Embryonic facial prominence (tissue), 1 donor: Measurements from ENCODE around the gene PLXNA4.
"Not testable (repeated sequence)": the region's sequence is repeated elsewhere in the genome, so short reads cannot be mapped to it uniquely, and the experiment has no call there.

Source experiments
- DNase-seq: peaks from one replicate; pipeline ENCODE4 v3.0.0-alpha.2; 2016; ENCODE audit errors: extremely low spot score

The PLXNA4 gene

DNA sequence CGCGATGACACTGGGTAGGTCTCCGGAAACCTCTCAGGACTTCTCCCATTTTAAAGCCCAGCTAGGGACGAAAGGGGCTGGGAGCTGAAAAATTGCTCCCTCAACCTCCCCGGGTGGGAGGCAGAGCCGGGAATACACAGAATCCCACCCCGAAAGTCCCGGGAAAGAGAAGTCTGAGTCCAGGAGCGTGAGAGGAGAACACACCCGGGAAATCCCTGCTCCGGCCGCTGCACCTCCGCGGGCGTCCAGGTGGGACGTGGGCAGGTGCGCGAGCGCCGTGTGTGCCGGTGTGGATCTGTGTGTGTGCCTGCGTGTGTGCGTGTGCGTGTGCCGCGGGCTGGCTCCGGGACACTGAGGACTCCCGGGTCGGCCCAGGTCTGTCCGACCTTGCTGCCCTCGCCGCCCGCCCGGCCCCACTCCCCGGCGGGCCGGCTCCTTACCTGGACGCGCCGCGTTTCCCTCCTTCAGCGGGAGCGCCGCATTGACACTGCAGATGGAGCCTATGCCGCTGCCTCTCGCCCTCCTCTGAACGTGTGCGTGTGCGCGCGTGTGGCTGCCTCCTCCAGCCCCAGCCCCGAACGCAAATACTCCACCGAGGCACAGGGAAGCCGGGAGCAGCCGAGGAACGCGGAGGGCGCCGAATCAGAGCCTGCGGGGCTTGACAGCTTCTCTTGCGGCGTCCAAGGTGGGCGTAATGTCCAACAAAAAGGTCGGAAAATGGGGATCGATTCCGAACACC lies at the start of gene PLXNA4:
Gene PLXNA4, minus strand, starts transcription at position 489 of the 739 bp plus-strand sequence. CDS start 67,777 bp downstream, outside the sequence.
- no peak for DNase-seq

- DNase-seq, result no peak
These were observed 49.4 kb upstream of the PLXNA4 start for GRCh38 chr7:132625651-132626050.

DNA sequence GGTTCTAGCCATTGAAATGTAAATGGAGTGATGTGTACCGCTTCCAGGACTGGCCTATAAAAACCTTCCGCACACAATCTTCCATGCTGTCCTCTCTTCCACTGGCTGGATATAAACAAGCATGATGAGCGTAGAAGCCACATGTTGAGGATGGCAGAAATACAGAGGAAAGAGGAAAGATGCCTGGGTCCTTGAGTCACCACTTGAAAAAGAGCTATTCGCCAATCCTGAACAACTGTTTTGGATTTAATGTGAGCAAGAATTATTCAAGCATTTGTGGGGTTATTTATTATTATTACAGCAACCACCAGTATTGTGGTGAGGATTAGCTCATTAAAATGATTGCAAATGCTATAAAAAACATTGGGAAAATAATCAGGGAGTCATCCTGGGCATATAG lies 45.8 kb upstream of the PLXNA4 start:
- no peak for DNase-seq

DNA sequence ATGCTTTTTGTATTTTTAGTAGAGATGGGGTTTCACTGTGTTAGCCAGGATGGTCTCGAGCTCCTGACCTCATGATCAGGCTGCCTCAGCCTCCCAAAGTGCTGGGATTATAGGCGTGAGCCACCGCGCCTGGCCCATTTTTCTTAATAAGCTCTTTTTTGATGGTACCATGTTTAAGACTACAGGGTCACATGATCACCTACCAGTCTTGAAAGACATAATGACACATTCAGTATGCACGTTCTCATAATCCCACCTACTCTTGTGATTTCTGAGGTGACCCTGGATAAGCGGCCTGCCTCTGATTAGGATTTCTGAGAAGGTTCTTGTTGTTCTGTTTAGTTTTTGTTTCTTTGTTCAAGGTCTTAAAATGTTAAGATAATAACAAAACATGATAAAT lies 43.7 kb upstream of the PLXNA4 start:
- DNase-seq, result no peak

DNA sequence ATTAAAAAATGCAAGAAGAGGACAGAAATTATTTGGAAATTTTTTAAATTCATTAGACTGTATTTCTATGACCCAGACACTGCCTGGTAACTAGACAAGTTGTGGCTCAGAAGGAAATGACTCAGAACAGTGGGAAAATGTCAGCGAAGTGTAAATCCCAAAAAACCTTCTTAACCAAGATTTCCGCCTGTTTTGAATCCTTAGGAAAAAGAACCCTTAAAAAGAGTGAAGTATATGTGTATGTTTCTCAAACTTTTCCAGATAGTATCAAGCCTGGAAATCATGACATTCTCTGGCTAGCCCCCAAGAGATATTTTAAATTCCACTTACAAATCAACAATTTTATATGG lies 42.7 kb upstream of the PLXNA4 start:
- no peak for DNase-seq

- DNase-seq, result no peak
These were observed 42.1 kb upstream of the PLXNA4 start for GRCh38 chr7:132618271-132618955.

DNA sequence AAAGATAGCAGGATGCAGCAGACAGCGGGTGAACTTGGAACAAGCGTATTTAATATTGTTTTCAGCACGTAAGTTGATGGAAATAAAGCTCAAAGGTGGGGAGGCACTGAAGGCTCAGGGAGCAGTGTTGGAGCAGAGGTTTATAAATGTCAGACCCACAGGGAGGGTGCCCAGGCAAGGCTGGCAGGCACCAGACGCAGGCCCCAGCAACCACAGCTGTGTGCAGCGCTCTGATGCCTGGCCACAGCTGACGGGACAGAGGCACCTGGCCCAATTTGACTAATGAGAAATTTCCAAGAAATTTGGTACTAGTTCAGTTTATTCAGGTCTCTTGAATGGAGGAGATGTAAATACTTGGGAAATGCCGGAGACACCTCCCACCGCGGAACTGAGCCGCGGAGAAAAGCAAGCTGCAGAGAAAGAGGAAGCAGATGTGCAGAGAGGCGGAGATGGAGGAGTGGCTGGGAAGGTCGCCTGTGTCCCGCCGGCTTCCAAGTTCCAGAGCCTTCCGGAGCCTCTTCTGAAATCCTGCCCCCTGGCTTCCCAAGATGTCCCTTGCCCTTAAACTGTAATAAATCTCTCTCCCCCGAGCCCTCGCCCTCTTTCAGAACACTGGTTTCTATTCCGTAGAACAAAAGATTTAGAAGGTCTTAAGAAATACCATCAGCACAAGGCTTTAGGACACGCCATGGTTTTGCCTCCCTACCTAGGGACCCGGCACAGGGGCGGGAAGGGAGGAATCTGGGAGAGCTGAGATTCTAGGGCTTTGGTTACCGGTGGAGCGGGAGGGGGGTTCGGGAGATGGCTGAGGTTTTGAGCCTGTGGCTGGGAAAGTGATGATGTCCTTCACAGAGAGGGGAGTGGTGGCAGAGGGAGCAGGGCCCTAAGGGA lies 38.4 kb upstream of the PLXNA4 start:
- peak; percentile 18 for DNase-seq

DNA sequence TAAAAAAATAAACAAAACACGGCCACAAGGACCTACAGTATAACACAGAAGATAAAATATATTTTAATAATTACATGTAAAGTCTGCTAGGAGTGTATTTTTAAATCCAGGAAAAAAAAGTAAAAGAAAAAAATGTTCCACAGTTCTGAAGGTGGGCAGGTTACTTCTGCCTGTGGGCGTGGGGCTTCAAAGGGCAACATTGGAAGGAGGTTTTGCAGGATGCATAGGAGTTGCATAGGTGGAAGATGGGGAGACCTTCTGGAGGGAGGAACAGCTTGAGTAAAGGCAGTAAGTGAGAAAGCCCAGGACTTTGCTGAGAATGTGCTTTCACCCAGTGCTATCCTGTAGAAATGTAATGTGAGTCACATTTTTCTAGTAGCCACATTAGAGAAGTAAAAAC lies 37.5 kb upstream of the PLXNA4 start:
- no peak for DNase-seq

DNA sequence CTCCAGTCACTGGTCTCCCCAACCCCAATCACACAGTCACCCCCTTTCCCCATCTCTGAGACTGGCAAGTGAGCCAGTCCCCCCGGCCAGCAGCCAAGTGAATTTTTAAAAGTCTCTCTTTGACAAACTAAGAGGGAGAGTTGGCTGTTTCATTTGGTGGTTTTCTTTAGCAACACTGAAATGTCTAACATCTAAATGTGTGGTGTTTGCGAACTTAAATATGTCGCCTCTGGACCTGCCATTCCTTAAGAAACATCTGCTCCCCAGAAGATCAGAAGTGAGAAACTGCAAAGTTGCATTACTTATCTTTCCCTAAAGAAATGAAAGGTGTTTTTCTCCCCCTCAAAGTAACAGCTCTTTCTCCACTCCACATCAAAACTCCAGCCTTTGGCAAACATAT lies 34.7 kb upstream of the PLXNA4 start:
- DNase-seq, result no peak

DNA sequence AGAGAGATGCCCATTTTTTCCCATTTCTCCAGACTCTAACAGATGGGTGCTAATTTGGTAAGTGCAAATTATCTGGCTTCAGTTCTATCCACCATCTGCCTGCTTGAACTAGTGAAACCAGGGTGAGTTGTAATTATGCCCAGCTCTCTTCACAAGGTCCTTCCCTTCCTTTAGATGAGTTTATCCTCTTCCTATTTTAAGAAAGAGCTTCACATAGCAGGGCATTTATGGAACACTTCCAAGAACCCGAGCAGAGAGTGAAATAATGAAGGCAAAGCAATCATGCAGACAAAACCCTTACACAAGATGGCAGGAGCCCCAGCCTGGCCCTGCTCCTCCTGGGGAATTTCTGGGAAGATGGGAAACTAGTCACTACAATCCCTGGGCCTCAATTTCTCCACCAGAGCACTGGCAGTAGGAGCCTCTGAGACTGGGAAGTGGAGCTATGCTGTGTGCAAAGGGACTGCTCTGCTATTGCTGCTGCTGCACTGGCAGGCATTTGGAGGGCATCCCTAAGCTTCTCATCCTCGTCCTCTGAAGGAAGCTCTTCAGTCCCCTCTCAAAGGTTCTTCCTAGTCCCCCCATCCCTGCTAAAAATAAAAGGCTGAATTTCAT lies 33.7 kb upstream of the PLXNA4 start:
- no peak for DNase-seq

DNA sequence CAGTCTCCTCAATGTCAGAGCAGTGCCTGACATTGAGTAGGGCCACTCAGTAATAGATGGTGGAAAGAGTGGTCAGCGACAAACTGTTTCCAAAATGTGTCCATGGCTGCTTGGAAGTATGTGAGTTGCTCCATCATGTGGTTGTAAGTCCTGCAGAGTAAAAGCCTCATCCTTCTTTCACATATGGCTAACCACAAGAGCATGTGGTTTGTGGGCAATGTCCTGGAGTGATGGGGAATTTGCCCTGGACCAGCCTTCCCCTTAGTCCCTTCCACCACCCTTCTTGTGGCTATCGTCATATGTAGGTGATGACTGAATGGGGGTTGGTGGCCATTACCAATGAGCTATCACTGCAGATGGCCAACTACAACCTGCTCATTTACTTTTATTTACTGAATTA lies 33.0 kb upstream of the PLXNA4 start:
- no peak for DNase-seq

- DNase-seq, result no peak
These were observed 32.3 kb upstream of the PLXNA4 start for GRCh38 chr7:132608523-132608922.

DNA sequence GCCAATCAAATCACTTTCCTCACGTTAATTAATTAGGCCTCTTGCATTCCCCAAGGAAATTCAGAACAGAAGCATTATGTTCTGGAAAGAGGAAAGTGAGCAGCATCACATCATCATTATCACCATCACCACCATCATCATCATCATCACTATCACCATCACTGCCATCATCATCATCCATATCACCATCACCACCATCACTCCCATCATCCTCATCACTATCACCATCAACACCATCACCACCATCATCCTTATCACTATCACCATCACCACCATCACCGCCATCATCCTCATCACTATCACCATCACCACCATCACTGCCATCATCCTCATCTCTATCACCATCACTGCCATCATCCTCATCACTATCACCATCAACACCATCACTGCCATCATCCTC lies 31.4 kb upstream of the PLXNA4 start:
- no peak for DNase-seq

GRCh38 chr7:132604121-132604520 lies 27.9 kb upstream of the PLXNA4 start:
- DNase-seq, result no peak

GRCh38 chr7:132603220-132603833 lies 27.1 kb upstream of the PLXNA4 start:
- no peak for DNase-seq

DNA sequence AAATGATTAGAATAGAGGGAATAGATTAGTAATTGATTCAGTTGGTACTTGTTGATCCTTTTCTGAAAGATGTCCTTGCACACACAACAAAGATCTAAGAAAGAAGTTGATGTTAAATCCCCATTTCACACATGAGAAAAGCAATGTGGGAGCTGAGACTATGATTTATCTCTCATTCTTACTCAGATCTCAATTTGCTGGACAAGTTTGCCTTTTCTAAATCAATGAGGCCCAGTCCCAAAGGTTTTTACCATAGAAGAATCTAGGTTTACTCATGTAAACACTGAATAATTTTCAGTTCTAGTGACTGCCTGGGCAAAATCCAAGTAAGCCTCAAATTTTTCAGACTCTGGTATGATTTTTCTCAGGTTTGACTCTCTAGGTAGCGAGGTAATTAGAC lies 25.5 kb upstream of the PLXNA4 start:
- DNase-seq, result no peak

DNA sequence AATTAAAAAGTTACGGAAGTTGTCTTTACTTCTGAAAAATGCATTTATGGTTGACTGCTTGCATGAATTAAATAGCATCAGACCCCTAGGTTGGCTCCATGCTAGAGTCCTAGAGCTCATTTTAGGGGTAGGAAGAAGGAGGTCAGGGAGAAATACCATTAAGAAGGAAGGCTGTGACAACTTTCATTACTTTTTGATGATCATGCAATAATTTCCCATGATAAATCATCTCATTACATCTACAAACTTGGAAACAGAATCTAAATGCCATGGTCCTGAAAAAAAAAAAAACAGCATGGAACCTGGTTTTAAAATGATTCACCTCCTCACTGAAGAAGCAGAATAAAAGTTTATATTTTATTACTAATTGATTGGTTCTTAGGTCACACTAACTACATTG lies 20.3 kb upstream of the PLXNA4 start:
- no peak for DNase-seq

DNA sequence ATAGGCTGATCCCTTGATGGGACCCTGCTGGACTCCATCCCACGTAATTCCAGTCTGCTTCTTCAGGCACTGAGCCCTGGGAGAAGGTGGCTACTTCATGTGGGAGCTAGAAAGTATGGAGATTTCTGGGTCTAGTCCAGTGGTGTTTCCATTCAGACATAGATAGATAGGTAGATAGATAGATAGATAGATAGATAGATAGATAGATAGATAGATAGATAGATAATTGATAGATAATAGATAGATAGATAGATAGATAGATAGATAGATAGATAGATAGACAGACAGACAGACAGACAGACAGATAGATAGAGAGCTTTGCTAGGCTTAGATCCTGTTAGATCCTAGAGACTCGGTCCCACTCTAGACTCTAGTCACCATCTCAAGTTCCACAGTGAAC lies 18.5 kb upstream of the PLXNA4 start:
- DNase-seq, result not testable (repeated sequence)

DNA sequence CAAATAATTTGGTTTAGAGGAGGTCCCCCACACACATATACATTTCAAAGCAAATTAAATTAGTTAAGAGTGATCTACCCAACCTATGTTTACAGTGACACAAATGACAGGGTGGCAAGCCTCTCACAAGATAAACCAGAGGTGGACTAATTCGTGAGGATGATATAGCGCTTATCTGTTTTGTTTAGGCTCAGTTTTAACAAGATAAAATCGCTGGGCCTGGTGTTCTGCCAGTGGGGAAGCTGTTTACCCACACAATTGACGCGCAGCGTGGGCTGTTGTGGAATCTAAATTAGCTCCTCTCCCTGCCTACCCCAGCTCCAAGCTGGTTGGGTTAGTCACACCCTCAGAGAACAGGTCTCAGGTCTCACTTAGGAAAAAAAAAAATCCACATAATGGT lies 16.7 kb upstream of the PLXNA4 start:
- no peak for DNase-seq

DNA sequence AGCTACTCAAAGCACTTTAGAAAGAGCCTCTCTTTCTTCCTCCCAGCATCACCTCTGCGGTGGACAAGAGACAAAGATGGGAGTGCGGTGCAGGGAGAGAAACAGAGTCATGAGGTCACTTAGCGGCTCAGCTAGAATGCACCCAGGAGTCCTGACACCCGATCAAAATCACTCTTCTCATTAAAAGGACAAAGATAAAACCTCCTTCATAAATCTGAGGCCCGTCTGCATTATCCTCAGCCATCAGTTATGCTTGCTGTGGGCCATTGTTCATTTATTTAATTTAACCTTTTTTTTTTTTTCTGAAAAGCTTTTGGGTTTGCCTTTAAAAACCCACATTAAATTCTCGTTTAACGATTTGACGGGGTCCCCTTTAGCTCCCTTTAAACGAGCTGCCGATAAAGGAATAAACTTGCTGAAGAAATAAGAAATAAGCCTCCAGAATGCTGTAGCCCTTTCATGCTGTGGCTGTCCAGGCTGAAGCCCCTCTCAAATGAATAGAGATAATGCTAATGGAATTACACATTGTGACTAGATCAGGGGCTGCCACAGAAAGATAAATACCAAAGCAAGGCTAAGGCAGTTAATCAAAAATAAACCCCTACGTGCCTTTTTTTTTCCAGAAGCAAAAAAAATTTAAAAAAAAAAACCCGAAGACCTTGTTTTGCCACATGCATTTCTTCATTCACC lies 16.1 kb upstream of the PLXNA4 start:
- no peak for DNase-seq

DNA sequence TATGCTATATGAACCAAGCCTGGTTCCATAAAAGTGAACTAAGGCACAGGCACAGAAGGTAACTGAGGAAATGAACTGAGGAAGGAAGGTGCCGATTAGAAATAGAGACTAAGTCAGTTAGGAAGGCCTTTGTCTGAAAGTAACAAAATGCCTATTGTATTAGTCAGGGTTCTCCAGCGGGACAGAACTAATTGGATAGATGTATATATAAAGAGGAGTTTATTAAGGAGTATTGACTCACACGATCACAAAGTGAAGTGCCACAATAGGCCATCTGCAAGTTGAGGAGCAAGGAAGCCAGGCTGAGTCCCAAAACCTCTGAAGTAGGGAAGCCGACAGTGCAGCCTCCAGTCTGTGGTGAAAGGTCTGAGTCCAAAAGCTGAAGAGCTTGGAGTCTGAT lies 13.9 kb upstream of the PLXNA4 start:
- no peak for DNase-seq
